ENCODE results near the gene AFAP1.

The AFAP1 gene

GRCh38 chr4:7756561-7757355 lies 182.9 kb downstream of the AFAP1 start:
- DNase-seq (ENCODE audit: low read depth in 1 of 2, low spot score in 1 of 2), result no peak
- no peak for TF ChIP-seq JUND (IDR thresholded peaks at IDR 0.05; ENCODE audit: low read depth)
- in situ Hi-C loops (cut with HindIII; ENCODE audit: low pct_unique_long_range_greater_than_20kb, low sequenced_read_pairs), result no loop called here

- in situ Hi-C loops (cut with HindIII; ENCODE audit: low pct_unique_long_range_greater_than_20kb, low sequenced_read_pairs), result no loop called here
- no peak for DNase-seq (ENCODE audit: low read depth in 1 of 2, low spot score in 1 of 2)
- TF ChIP-seq JUND (IDR thresholded peaks at IDR 0.05; ENCODE audit: low read depth), result no peak
Observed at GRCh38 chr4:7756071-7756470, 183.6 kb downstream of the AFAP1 start.

- in situ Hi-C loops (cut with HindIII; ENCODE audit: low pct_unique_long_range_greater_than_20kb, low sequenced_read_pairs), result no loop called here
- TF ChIP-seq JUND (IDR thresholded peaks at IDR 0.05; ENCODE audit: low read depth), result no peak
- DNase-seq (ENCODE audit: low read depth in 1 of 2, low spot score in 1 of 2), result no peak
Observed at GRCh38 chr4:7755561-7755960, 184.1 kb downstream of the AFAP1 start.

GRCh38 chr4:7754565-7755262 lies 184.9 kb downstream of the AFAP1 start:
- in situ Hi-C loops (cut with HindIII; ENCODE audit: low pct_unique_long_range_greater_than_20kb, low sequenced_read_pairs), result no loop called here
- TF ChIP-seq JUND (IDR thresholded peaks at IDR 0.05; ENCODE audit: low read depth), result no peak
- no peak for DNase-seq (ENCODE audit: low read depth in 1 of 2, low spot score in 1 of 2)

- no peak for TF ChIP-seq JUND (IDR thresholded peaks at IDR 0.05; ENCODE audit: low read depth)
- DNase-seq (ENCODE audit: low read depth in 1 of 2, low spot score in 1 of 2), result no peak
- in situ Hi-C loops (cut with HindIII; ENCODE audit: low pct_unique_long_range_greater_than_20kb, low sequenced_read_pairs), result no loop called here
Observed at GRCh38 chr4:7753931-7754465, 185.7 kb downstream of the AFAP1 start.

- DNase-seq (ENCODE audit: low read depth in 1 of 2, low spot score in 1 of 2), result no peak
- in situ Hi-C loops (cut with HindIII; ENCODE audit: low pct_unique_long_range_greater_than_20kb, low sequenced_read_pairs), result no loop called here
- no peak for TF ChIP-seq JUND (IDR thresholded peaks at IDR 0.05; ENCODE audit: low read depth)
Observed at GRCh38 chr4:7753271-7753670, 186.4 kb downstream of the AFAP1 start.

GRCh38 chr4:7752649-7753048 lies 187.0 kb downstream of the AFAP1 start:
- in situ Hi-C loops (cut with HindIII; ENCODE audit: low pct_unique_long_range_greater_than_20kb, low sequenced_read_pairs), result no loop called here
- no peak for DNase-seq (ENCODE audit: low read depth in 1 of 2, low spot score in 1 of 2)
- TF ChIP-seq JUND (IDR thresholded peaks at IDR 0.05; ENCODE audit: low read depth), result no peak

- DNase-seq (ENCODE audit: low read depth in 1 of 2, low spot score in 1 of 2), result no peak
- no peak for TF ChIP-seq JUND (IDR thresholded peaks at IDR 0.05; ENCODE audit: low read depth)
- in situ Hi-C loops (cut with HindIII; ENCODE audit: low pct_unique_long_range_greater_than_20kb, low sequenced_read_pairs), result no loop called here
Observed at GRCh38 chr4:7750972-7751371, 188.7 kb downstream of the AFAP1 start.

GRCh38 chr4:7750523-7750922 lies 189.1 kb downstream of the AFAP1 start:
- in situ Hi-C loops (cut with HindIII; ENCODE audit: low pct_unique_long_range_greater_than_20kb, low sequenced_read_pairs), result no loop called here
- no peak for TF ChIP-seq JUND (IDR thresholded peaks at IDR 0.05; ENCODE audit: low read depth)
- DNase-seq (ENCODE audit: low read depth in 1 of 2, low spot score in 1 of 2), result no peak

GRCh38 chr4:7747566-7747965 lies 192.1 kb downstream of the AFAP1 start:
- in situ Hi-C loops (cut with HindIII; ENCODE audit: low pct_unique_long_range_greater_than_20kb, low sequenced_read_pairs), result no loop called here
- TF ChIP-seq JUND (IDR thresholded peaks at IDR 0.05; ENCODE audit: low read depth), result no peak
- no peak for DNase-seq (ENCODE audit: low read depth in 1 of 2, low spot score in 1 of 2)

- DNase-seq (ENCODE audit: low read depth in 1 of 2, low spot score in 1 of 2), result no peak
- in situ Hi-C loops (cut with HindIII; ENCODE audit: low pct_unique_long_range_greater_than_20kb, low sequenced_read_pairs), result no loop called here
- no peak for TF ChIP-seq JUND (IDR thresholded peaks at IDR 0.05; ENCODE audit: low read depth)
Observed at GRCh38 chr4:7747062-7747385, 192.6 kb downstream of the AFAP1 start.

GRCh38 chr4:7746351-7747061 lies 193.2 kb downstream of the AFAP1 start:
- no peak for TF ChIP-seq JUND (IDR thresholded peaks at IDR 0.05; ENCODE audit: low read depth)
- in situ Hi-C loops (cut with HindIII; ENCODE audit: low pct_unique_long_range_greater_than_20kb, low sequenced_read_pairs), result no loop called here
- no peak for DNase-seq (ENCODE audit: low read depth in 1 of 2, low spot score in 1 of 2)

Data from T47D (cell line).